ENCODE results near the gene SGTA. TPM values are rescaled to one million over a fixed set of nuclear protein-coding genes. Genes with fewer than 3 reads are reported as not detected.

Gene SGTA, protein sequence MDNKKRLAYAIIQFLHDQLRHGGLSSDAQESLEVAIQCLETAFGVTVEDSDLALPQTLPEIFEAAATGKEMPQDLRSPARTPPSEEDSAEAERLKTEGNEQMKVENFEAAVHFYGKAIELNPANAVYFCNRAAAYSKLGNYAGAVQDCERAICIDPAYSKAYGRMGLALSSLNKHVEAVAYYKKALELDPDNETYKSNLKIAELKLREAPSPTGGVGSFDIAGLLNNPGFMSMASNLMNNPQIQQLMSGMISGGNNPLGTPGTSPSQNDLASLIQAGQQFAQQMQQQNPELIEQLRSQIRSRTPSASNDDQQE
- 10 to 100 TPM; 37.9 to 49.5 (median 44.1) TPM for total RNA-seq

DNA sequence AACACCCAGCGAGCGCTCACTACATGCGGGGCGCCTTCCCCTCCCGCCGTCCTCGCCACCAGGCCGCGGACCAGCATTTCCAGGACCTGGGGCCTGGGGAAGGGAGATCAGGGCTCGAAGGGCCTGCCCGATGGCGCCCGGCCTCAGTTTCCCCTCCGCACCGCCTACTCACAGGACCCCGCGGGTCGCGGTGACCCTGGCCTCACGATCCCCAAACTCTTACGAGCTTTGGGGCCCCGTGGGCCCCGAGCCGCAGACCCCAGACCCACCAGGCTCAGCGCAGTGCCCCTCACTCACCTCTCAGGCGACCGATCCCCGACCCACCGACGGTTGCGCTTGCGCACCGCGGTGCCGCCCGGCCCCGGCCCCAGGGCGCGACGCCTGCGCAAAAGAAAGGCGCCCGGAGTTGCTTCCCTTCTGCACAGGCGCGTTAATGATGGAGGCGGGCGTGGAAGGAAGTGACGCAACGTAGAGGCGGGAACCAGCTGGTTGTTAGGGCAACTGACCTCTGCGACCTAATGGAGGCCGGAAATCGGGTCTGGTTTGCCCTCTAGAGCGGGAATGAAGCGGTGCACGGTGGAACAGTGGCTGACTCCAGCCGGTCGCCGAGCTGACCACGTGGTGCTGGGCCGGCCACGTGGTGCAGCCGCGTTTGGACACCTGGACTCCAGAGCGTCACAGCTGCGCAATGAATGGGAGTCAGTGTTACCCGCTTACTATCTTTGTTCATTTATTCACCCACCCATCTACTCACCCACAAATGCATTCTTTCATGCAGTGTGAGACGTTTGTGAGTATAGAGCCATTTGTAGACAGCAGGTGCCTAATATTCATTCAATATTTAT, at the start of gene SGTA:
TSS of gene SGTA (minus strand) at position 338 of the 845 bp plus-strand sequence. CDS start 14,205 bp downstream, outside the sequence.
- TF ChIP-seq POLR2A (IDR thresholded peaks at IDR 0.05) = peak in 1 of 2 donors; percentile 57
- TF ChIP-seq, protein P1, sequence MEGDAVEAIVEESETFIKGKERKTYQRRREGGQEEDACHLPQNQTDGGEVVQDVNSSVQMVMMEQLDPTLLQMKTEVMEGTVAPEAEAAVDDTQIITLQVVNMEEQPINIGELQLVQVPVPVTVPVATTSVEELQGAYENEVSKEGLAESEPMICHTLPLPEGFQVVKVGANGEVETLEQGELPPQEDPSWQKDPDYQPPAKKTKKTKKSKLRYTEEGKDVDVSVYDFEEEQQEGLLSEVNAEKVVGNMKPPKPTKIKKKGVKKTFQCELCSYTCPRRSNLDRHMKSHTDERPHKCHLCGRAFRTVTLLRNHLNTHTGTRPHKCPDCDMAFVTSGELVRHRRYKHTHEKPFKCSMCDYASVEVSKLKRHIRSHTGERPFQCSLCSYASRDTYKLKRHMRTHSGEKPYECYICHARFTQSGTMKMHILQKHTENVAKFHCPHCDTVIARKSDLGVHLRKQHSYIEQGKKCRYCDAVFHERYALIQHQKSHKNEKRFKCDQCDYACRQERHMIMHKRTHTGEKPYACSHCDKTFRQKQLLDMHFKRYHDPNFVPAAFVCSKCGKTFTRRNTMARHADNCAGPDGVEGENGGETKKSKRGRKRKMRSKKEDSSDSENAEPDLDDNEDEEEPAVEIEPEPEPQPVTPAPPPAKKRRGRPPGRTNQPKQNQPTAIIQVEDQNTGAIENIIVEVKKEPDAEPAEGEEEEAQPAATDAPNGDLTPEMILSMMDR (IDR thresholded peaks at IDR 0.05) = peak in 1 of 3 donors; percentile 7
- peak within 1 kb of the TSS; percentile 96 for H3K4me3 ChIP-seq (ENCODE audit: low read depth, poor library complexity, severe bottlenecking)
- 1% methylated on average over 24 to 56 of the region's 68 CpGs for WGBS, 2 donors
- intact Hi-C loops (cut with DNase I; ENCODE audit: low total_unique reads) = no loop called here
- DNase-seq (ENCODE audit: low spot score in 2 of 2) = peak; percentile 98 to 99

DNA sequence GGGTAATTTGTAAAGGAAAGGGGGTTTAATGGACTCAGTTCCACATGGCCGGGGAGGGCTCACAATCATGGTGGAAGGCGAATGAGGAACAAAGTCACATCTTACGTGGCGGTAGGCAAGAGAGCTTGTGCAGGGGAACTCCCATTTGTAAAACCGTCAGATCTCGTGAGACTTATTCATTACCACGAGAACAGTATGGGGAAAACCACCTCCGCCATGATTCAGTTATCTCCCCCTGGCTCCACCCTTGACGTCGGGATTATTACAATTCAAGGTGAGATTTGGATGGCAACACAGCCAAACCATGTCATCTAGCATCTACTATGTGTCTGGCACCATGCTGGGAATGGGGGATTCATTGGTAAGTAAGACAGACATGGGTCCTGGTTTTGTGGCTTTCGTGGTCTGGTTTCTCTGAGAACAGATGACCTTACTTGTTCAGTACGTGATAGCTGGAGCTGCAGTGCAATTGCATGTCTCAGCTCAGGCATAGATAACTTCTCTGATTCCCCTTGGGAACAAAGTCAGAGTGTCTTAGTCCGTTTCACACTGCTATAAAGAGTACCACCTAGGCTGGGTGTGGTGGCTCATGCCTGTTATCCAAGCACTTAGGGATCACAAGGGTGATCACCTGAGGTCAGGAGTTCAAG, 44.9 kb upstream of the SGTA start:
- intact Hi-C loops (cut with DNase I; ENCODE audit: low total_unique reads) = no loop called here
- no peak overlapping the region for H3K4me3 ChIP-seq (ENCODE audit: low read depth, poor library complexity, severe bottlenecking)
- DNase-seq (ENCODE audit: low spot score in 2 of 2) = no peak
- WGBS, 2 donors = 93 to 94% methylated on average over 13 of the region's 13 CpGs
- TF ChIP-seq, protein P1 (IDR thresholded peaks at IDR 0.05) = no peak
- no peak for TF ChIP-seq POLR2A (IDR thresholded peaks at IDR 0.05)

DNA sequence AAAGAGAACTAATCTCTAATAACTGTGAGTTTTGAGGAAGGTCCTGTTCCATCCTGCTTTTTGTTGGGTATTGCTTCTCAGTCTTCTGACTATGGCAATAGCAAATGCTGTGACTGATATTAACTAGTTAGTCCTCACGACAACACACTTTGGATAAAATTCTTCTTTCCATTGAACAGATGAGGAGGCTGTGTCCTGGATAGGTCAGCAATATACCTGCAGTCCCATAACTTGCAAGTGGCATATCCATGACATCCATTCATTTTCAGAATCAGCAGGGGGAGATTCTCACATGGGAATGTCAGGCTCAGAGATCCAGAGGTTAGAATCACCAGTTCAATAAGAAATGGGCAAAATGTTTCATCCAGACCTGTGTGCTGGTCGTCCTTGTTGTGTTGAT, 43.9 kb upstream of the SGTA start:
- no peak for TF ChIP-seq POLR2A (IDR thresholded peaks at IDR 0.05)
- TF ChIP-seq, protein P1 (IDR thresholded peaks at IDR 0.05) = no peak
- WGBS, 2 donors = 93 to 97% methylated on average over 2 of the region's 2 CpGs
- intact Hi-C loops (cut with DNase I; ENCODE audit: low total_unique reads) = no loop called here
- no peak for DNase-seq (ENCODE audit: low spot score in 2 of 2)
- H3K4me3 ChIP-seq (ENCODE audit: low read depth, poor library complexity, severe bottlenecking) = no peak overlapping the region

DNA sequence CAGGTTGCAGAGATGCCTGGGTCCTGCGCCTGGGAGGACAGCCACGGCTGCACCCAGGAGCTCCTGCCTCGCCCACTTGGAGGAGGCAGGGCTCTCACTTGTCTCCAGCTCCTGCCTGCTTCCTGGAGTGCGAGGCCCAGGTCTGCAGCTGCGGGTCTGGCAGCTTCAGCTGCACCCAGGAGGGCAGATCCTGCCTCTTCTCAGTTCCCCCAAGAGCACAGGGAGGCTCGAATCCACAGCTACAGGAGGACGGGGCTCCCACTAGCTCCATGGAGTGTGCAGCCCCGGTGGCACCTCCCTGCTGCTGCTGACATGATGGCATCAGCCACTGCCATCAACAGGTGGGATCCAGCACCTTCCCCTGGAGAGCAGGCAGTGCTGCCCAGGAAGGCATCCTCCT, 41.1 kb upstream of the SGTA start:
- no peak for TF ChIP-seq POLR2A (IDR thresholded peaks at IDR 0.05)
- TF ChIP-seq, protein P1 (IDR thresholded peaks at IDR 0.05) = no peak
- WGBS, 2 donors = 55 to 73% methylated on average over 4 to 6 of the region's 8 CpGs
- DNase-seq (ENCODE audit: low spot score in 2 of 2) = no peak
- no peak overlapping the region for H3K4me3 ChIP-seq (ENCODE audit: low read depth, poor library complexity, severe bottlenecking)
- intact Hi-C loops (cut with DNase I; ENCODE audit: low total_unique reads) = no loop called here

DNA sequence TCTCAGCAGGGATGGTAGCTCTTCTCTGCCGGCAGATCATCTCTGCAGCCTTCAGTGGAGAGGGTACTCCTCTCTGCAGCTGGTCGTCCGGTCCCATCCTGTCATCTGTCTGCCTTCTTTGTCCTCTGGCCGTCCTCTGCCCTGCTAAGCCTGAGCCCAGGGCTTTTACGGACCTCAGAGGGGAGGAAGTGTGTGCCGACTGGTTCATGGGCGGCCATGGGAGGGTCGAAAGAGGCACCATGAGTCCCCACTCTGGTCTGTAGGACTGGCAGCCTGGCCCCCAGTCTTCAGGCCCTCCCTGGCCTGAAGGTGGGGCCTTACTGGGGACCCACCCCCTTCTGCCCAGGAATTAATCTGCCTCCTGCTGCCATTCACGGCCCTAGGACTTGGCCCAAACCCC, 40.6 kb upstream of the SGTA start:
- intact Hi-C loops (cut with DNase I; ENCODE audit: low total_unique reads) = no loop called here
- DNase-seq (ENCODE audit: low spot score in 2 of 2) = peak in 1 of 2 donors; percentile 53
- no peak overlapping the region for H3K4me3 ChIP-seq (ENCODE audit: low read depth, poor library complexity, severe bottlenecking)
- TF ChIP-seq, protein P1 (IDR thresholded peaks at IDR 0.05) = no peak
- no peak for TF ChIP-seq POLR2A (IDR thresholded peaks at IDR 0.05)
- WGBS, 2 donors = 66 to 79% methylated on average over 7 to 9 of the region's 9 CpGs
